Fibroblast of lung (primary cell): ENCODE data around the gene NT5C1A. TPM values are rescaled to one million over a fixed set of nuclear protein-coding genes. Genes with fewer than 3 reads are reported as not detected.
A peak's percentile ranks its signal among the peaks of the same experiment; 100 is the strongest.

ENCODE experiments used
- DNase-seq, 2 donors: peaks; one replicate each; pipeline versions ENCODE4 v3.0.0 to v3.0.0-alpha.2; 2010; ENCODE audit warnings: low read depth in 2 of 2
- H2AFZ ChIP-seq: 2 replicates; pipeline ENCODE4 v1.5.1; 2012; ENCODE audit warnings: low read length, control low read depth, inconsistent platforms
- H3K27ac ChIP-seq: 2 replicates; pipeline ENCODE4 v1.5.1; 2011; ENCODE audit warnings: low read length, control low read depth; ENCODE audit not compliant: insufficient read depth
- H3K27me3 ChIP-seq: 2 replicates; pipeline ENCODE4 v1.5.1; 2011; ENCODE audit warnings: mild to moderate bottlenecking, low read length; ENCODE audit not compliant: control insufficient read depth, insufficient read depth
- H3K36me3 ChIP-seq: 2 replicates; pipeline ENCODE4 v1.5.1; 2011; ENCODE audit warnings: low read length; ENCODE audit not compliant: control insufficient read depth, insufficient read depth
- H3K4me1 ChIP-seq: 2 replicates; pipeline ENCODE4 v1.5.1; 2011; ENCODE audit warnings: low read length; ENCODE audit not compliant: control insufficient read depth, insufficient read depth; ENCODE audit errors: extremely low read depth
- H3K4me2 ChIP-seq: 2 replicates; pipeline ENCODE4 v1.5.1; 2011; ENCODE audit warnings: low read length, control low read depth; ENCODE audit not compliant: insufficient read depth; ENCODE audit errors: extremely low read depth
- H3K4me3 ChIP-seq, 4 experiments: fragments of 200-600 bp in 1 of 4; sonication (generic) in 1 of 4; replicated peaks in 1 of 4; 2 replicates each; pipeline ENCODE4 v1.5.1; 2011 to 2016; ENCODE audit warnings: low read length in 4 of 4, low read depth in 3 of 4, mild to moderate bottlenecking in 3 of 4, control low read depth in 2 of 4, inconsistent platforms in 1 of 4, mixed read lengths in 1 of 4; ENCODE audit not compliant: insufficient read depth in 1 of 4; ENCODE audit errors: control extremely low read depth in 1 of 4
- H3K79me2 ChIP-seq: 2 replicates; pipeline ENCODE4 v1.5.1; 2012; ENCODE audit warnings: mild to moderate bottlenecking, low read length, inconsistent platforms; ENCODE audit not compliant: control insufficient read depth, insufficient read depth
- H3K9ac ChIP-seq: 2 replicates; pipeline ENCODE4 v1.5.1; 2011; ENCODE audit warnings: mild to moderate bottlenecking, low read length, control low read depth; ENCODE audit not compliant: insufficient read depth
- H3K9me3 ChIP-seq: 2 replicates; pipeline ENCODE4 v1.5.1; 2012; ENCODE audit warnings: low read depth, low read length; ENCODE audit not compliant: control insufficient read depth, insufficient read depth
- H4K20me1 ChIP-seq: 2 replicates; pipeline ENCODE4 v1.5.1; 2011; ENCODE audit warnings: low read length; ENCODE audit not compliant: control insufficient read depth, insufficient read depth; ENCODE audit errors: extremely low read depth
- EZH2 ChIP-seq: IDR thresholded peaks from 2 replicates; pipeline ENCODE4 v1.5.1; 2012; ENCODE audit warnings: low read length, control low read depth, mild to moderate bottlenecking; ENCODE audit errors: missing control alignments
- polyA plus RNA-seq, 2 donors: library from polyadenylated mRNA; depleted of rRNA in 1 of 2; stranded (reverse) in 1 of 2; unstranded in 1 of 2; fragments of >200 nt; gene quantifications; 2 replicates each; pipeline ENCODE4 v1.2.1, GENCODE V29; 2011 to 2012; ENCODE audit warnings: missing spikeins in 1 of 2
- total RNA-seq: library from RNA; depleted of rRNA; stranded (reverse); fragments of >200 nt; gene quantifications from 2 replicates; pipeline ENCODE4 v1.2.1, GENCODE V29; 2014
- TF ChIP-seq, protein P1 (sequence below), 2 donors: IDR thresholded peaks in 1 of 2; conservative IDR thresholded peaks in 1 of 2; 1 replicate in 1 of 2; 2 replicates in 1 of 2; pipeline ENCODE4 v1.5.1; 2011 to 2012; ENCODE audit warnings: low read length in 2 of 2, control low read depth in 1 of 2, inconsistent platforms in 1 of 2, low read depth in 1 of 2, mild to moderate bottlenecking in 1 of 2

NT5C1A gene
- total and polyA plus RNA-seq, 2 donors (not counting 1 experiment from before 2014, with no cell fraction given) = not detected

DNA sequence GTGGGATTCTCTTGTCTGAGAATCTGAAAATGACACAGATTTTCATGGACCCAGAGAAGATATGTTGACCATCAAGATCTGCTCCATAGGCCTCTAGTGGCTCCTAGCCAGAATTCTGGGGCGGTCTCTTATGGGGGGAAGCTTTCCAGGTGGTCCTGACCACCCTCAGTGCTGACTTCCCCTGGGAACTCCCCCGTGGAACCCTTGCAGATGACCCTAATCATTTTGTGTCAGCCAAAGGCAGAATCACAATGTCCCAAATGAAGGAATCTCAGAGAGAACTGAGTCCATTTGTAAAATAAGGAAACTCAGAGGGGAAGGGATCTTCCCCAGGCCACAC lies 36.1 kb downstream of the NT5C1A start:
- peaks cover 4% of the 10 kb centered on the region for H3K4me1 ChIP-seq
- H2AFZ ChIP-seq = no peak overlapping the region
- no peak overlapping the region for H3K4me3 ChIP-seq
- no peak for DNase-seq
- peaks cover 45% of the 10 kb centered on the region for H3K27me3 ChIP-seq
- no peak overlapping the region for H3K4me2 ChIP-seq
- H3K27ac ChIP-seq = no peak overlapping the region
- H3K9ac ChIP-seq = no peak overlapping the region
- H4K20me1 ChIP-seq = no peaks in the 10 kb centered on the region
- no peaks in the 10 kb centered on the region for H3K36me3 ChIP-seq
- TF ChIP-seq, protein P1, sequence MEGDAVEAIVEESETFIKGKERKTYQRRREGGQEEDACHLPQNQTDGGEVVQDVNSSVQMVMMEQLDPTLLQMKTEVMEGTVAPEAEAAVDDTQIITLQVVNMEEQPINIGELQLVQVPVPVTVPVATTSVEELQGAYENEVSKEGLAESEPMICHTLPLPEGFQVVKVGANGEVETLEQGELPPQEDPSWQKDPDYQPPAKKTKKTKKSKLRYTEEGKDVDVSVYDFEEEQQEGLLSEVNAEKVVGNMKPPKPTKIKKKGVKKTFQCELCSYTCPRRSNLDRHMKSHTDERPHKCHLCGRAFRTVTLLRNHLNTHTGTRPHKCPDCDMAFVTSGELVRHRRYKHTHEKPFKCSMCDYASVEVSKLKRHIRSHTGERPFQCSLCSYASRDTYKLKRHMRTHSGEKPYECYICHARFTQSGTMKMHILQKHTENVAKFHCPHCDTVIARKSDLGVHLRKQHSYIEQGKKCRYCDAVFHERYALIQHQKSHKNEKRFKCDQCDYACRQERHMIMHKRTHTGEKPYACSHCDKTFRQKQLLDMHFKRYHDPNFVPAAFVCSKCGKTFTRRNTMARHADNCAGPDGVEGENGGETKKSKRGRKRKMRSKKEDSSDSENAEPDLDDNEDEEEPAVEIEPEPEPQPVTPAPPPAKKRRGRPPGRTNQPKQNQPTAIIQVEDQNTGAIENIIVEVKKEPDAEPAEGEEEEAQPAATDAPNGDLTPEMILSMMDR (conservative IDR thresholded peaks at IDR 0.05 in 1 of 2, IDR thresholded peaks at IDR 0.05 in 1 of 2; ENCODE audit: low read depth in 1 of 2, low read length in 2 of 2) = no peak
- no peak for TF ChIP-seq EZH2
- H3K9me3 ChIP-seq = no peaks in the 10 kb centered on the region
- no peaks in the 10 kb centered on the region for H3K79me2 ChIP-seq

DNA sequence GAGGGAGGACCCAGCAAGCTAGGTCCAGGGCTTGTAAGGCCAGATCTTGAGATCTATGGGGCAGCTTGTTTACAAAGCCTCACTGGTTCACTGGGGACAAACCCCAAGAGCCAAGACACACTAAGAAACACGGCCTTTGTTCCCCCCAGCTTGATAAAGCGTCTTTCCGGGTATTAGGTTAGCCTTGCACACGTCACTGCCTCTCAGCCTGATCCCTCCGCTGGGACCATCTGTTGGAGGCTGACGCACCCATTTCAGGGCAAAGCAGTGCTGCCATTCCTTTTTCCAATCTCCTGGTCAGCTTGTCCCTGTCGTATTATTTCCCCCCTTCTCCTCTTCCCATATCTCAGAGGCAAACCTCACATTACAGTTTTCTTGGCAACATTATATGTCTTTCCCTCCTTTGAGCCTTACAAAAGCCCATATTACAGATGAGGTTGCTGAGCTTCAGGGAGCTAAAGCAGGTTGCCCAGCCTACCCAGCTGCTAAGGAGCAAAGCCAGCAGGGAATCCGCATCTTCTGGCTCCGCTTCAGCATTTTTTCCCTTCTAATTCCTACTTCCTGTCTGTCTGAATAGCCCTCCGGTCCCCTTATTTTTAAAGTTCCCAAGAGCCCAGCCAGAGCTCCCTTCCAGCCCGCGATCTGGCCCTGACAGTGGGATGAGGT lies 36.6 kb downstream of the NT5C1A start:
- peaks cover 4% of the 10 kb centered on the region for H3K4me1 ChIP-seq
- no peak overlapping the region for H3K27ac ChIP-seq
- H3K9me3 ChIP-seq = no peaks in the 10 kb centered on the region
- H3K4me3 ChIP-seq = no peak overlapping the region
- H3K9ac ChIP-seq = no peak overlapping the region
- H4K20me1 ChIP-seq = no peaks in the 10 kb centered on the region
- no peak for DNase-seq
- TF ChIP-seq EZH2 = no peak
- TF ChIP-seq, protein P1 (conservative IDR thresholded peaks at IDR 0.05 in 1 of 2, IDR thresholded peaks at IDR 0.05 in 1 of 2; ENCODE audit: low read depth in 1 of 2, low read length in 2 of 2) = no peak
- H2AFZ ChIP-seq = no peak overlapping the region
- no peaks in the 10 kb centered on the region for H3K36me3 ChIP-seq
- H3K79me2 ChIP-seq = no peaks in the 10 kb centered on the region
- H3K27me3 ChIP-seq = peaks cover 48% of the 10 kb centered on the region
- H3K4me2 ChIP-seq = no peak overlapping the region

DNA sequence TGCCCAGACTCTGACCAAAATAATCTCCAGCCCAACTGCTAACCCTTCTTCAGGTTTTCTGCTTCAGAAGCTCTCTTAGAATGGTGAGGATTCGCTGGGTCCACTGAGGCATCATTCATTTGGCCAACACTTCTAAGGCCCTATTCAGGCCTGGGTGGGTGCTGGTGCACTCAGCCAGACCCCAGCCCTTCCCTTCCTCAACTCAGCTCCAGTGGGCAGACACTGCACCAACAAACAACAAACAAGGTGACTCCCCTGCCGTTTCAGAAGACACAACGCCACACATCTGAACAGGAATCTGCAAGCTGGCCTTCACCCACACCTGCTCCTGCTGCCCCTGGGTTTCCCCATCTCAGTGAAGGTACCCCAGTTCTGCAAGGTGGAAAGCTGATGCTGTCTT lies 38.5 kb downstream of the NT5C1A start:
- Histone ChIP-seq H4K20me1 (no peaks in the 10 kb centered on the region), H3K4me1 (peaks cover 4% of the 10 kb centered on the region), H3K36me3 (no peaks in the 10 kb centered on the region), H3K4me3 (no peak overlapping the region), H3K9me3 (no peaks in the 10 kb centered on the region), H3K79me2 (no peaks in the 10 kb centered on the region), H3K27me3 (peaks cover 45% of the 10 kb centered on the region), H2AFZ (no peak overlapping the region), H3K27ac (no peak overlapping the region), H3K4me2 (no peak overlapping the region), H3K9ac (no peak overlapping the region)
- TF ChIP-seq, protein P1 (conservative IDR thresholded peaks at IDR 0.05 in 1 of 2, IDR thresholded peaks at IDR 0.05 in 1 of 2; ENCODE audit: low read depth in 1 of 2, low read length in 2 of 2) = no peak
- TF ChIP-seq EZH2 = peak; percentile 55
- DNase-seq = no peak
